Endodermal cell (in vitro differentiated cells): ENCODE data around the gene MMP3. TPM values are rescaled to one million over a fixed set of nuclear protein-coding genes. Genes with fewer than 3 reads are reported as not detected.

Source experiments
- DNase-seq: peaks from one replicate; pipeline ENCODE4 v3.0.0-alpha.2; 2017
- H3K27ac ChIP-seq: 2 replicates; pipeline ENCODE4 v1.5.1; 2013; ENCODE audit warnings: mild to moderate bottlenecking, low read depth, low read length, moderate library complexity
- H3K27me3 ChIP-seq: 2 replicates; pipeline ENCODE4 v1.6.1; 2013; ENCODE audit warnings: mild to moderate bottlenecking, low read length, moderate library complexity; ENCODE audit not compliant: insufficient read depth, control insufficient read depth, poor library complexity, severe bottlenecking
- H3K36me3 ChIP-seq: 2 replicates; pipeline ENCODE4 v1.7.0; 2013; ENCODE audit warnings: mild to moderate bottlenecking, low read length, moderate library complexity; ENCODE audit not compliant: control insufficient read depth, insufficient read depth
- H3K4me1 ChIP-seq: one replicate; pipeline ENCODE4 v1.7.0; 2013; ENCODE audit warnings: low read length; ENCODE audit not compliant: control insufficient read depth, insufficient read depth
- H3K4me3 ChIP-seq: 2 replicates; pipeline ENCODE4 v1.5.1; 2013; ENCODE audit warnings: mild to moderate bottlenecking, low read length, moderate library complexity
- H3K9ac ChIP-seq: 2 replicates; pipeline ENCODE4 v1.6.1; 2013; ENCODE audit warnings: mild to moderate bottlenecking, low read length, moderate library complexity; ENCODE audit not compliant: poor library complexity, severe bottlenecking; ENCODE audit errors: extremely low read depth
- H3K9me3 ChIP-seq: 2 replicates; pipeline ENCODE4 v1.6.1; 2013; ENCODE audit warnings: mild to moderate bottlenecking, low read length, moderate library complexity; ENCODE audit not compliant: control insufficient read depth
- H3K27ac Mint-ChIP-seq: 2 replicates; pipeline ENCODE4 v1.8.0; 2020; ENCODE audit warnings: mixed read lengths
- H3K27me3 Mint-ChIP-seq: 2 replicates; pipeline ENCODE4 v1.8.0; 2021; ENCODE audit warnings: mild to moderate bottlenecking, mixed read lengths; ENCODE audit not compliant: insufficient read depth
- H3K36me3 Mint-ChIP-seq: 2 replicates; pipeline ENCODE4 v1.8.0; 2020; ENCODE audit warnings: low read depth, mixed read lengths
- H3K4me1 Mint-ChIP-seq: 2 replicates; pipeline ENCODE4 v1.8.0; 2020; ENCODE audit warnings: mixed read lengths
- H3K4me3 Mint-ChIP-seq: 2 replicates; pipeline ENCODE4 v1.8.0; 2020; ENCODE audit warnings: mild to moderate bottlenecking, moderate library complexity, mixed read lengths
- H3K9me3 Mint-ChIP-seq: 2 replicates; pipeline ENCODE4 v1.8.0; 2020; ENCODE audit warnings: mild to moderate bottlenecking, mixed read lengths
- CTCF ChIP-seq: fragments of 200-600 bp; sonication (generic); conservative IDR thresholded peaks from 2 replicates; pipeline ENCODE4 v1.5.0; 2021; ENCODE audit warnings: antibody characterized with exemption, mild to moderate bottlenecking
- WGBS, 2 experiments: methylation state at CpG; one replicate each; pipeline versions ENCODE4 v1.1.5 to v1.1.7; 2013; ENCODE audit warnings: missing lambda C conversion rate in 2 of 2, mixed read lengths in 1 of 2; ENCODE audit not compliant: insufficient coverage in 1 of 2, insufficient read length in 1 of 2; 5-methylcytosine and 5-hydroxymethylcytosine counted together
- total RNA-seq, 2 donors: library from RNA; stranded (reverse); fragmentation: NEBNext Ultra II Directional in 1 of 2; extraction: Animal tissue kit (Norgen Biotek cat#: 25700) in 1 of 2; gene quantifications; 2 replicates in 1 of 2; 3 replicates in 1 of 2; pipeline ENCODE4 v1.2.1, GENCODE V29; 2021

MMP3 gene
- total RNA-seq, 2 donors from 2014 or later, result not detected

GRCh38 chr11:102788334-102788995, 54.9 kb downstream of the MMP3 start:
- H3K4me1 ChIP-seq, result no peaks in the 10 kb centered on the region
- Mint-ChIP-seq H3K27me3 (no peaks in the 10 kb centered on the region), H3K4me3 (no peak overlapping the region), H3K4me1 (no peaks in the 10 kb centered on the region), H3K27ac (no peak overlapping the region), H3K36me3 (no peaks in the 10 kb centered on the region), H3K9me3 (no peaks in the 10 kb centered on the region)
- DNase-seq, result no peak
- no peak overlapping the region for H3K9ac ChIP-seq
- 89% methylated on average over 8 of the region's 8 CpGs; no CpG with 5 or more reads in 1 of the 2 experiments for WGBS, 2 experiments
- H3K9me3 ChIP-seq, result no peaks in the 10 kb centered on the region
- no peaks in the 10 kb centered on the region for H3K36me3 ChIP-seq
- H3K27ac ChIP-seq, result no peak overlapping the region
- H3K4me3 ChIP-seq, result no peak overlapping the region
- H3K27me3 ChIP-seq, result no peaks in the 10 kb centered on the region
- no peak for TF ChIP-seq CTCF

Other genes starting within 250 kb of the MMP3 start
- not detected for gene MMP20, start 218.3 kb downstream of the MMP3 start, total RNA-seq
- gene MMP27, start 137.8 kb downstream of the MMP3 start, total RNA-seq, result not detected
- not detected for gene MMP8, start 118.7 kb downstream of the MMP3 start, total RNA-seq
- not detected for gene MMP10, start 63.0 kb downstream of the MMP3 start, total RNA-seq
- gene MMP1, start 45.4 kb downstream of the MMP3 start, total RNA-seq, result not detected
- gene MMP12, start 31.4 kb upstream of the MMP3 start, total RNA-seq, result not detected
- gene MMP13, start 112.1 kb upstream of the MMP3 start, total RNA-seq, result not detected
- gene DCUN1D5, start 248.6 kb upstream of the MMP3 start, total RNA-seq, result 10 to 100 TPM; 47.0 to 51.5 TPM